H1 (cell line): Measurements from ENCODE around the gene IL21R. TPM values are rescaled to one million over a fixed set of nuclear protein-coding genes. Genes with fewer than 3 reads are reported as not detected.

Experiments used
- CTCF ChIA-PET: fragments of 300-600 bp; sonication (Branson Sonifier 250); formaldehyde crosslinking; loops from one replicate; lab custom pipeline; 2021; ENCODE audit not compliant: partially characterized antibody; lab: Charles Lee
- POLR2A ChIA-PET: fragments of 300-600 bp; sonication (Branson Sonifier 250); formaldehyde crosslinking; loops from one replicate; lab custom pipeline; 2021; ENCODE audit warnings: inconsistent platforms; ENCODE audit not compliant: partially characterized antibody; lab: Charles Lee
- DNase-seq, 2 experiments: peaks; one replicate each; pipeline versions ENCODE4 v3.0.0 to v3.0.0-alpha.2; 2010 to 2022; ENCODE audit warnings: low spot score in 2 of 2, low read depth in 1 of 2, mixed read lengths in 1 of 2
- FAIRE-seq: peaks from 2 replicates; lab custom pipeline; 2011; peaks lifted over from hg19 to GRCh38; lab: Jason Lieb, UNC
- H2AFZ ChIP-seq: 2 replicates; pipeline ENCODE4 v1.8.1; 2012; ENCODE audit warnings: low read length, inconsistent platforms
- H2AK5ac ChIP-seq: 2 replicates; pipeline ENCODE4 v1.6.1; 2013; ENCODE audit warnings: low read depth, low read length
- H2BK120ac ChIP-seq: replicated peaks from 2 replicates; pipeline ENCODE3; 2013; ENCODE audit warnings: low read depth, low read length, inconsistent platforms
- H2BK12ac ChIP-seq: 2 replicates; pipeline ENCODE4 v1.6.1; 2013; ENCODE audit warnings: low read depth, low read length
- H2BK15ac ChIP-seq: 2 replicates; pipeline ENCODE4 v1.6.1; 2013; ENCODE audit warnings: low read length
- H2BK20ac ChIP-seq: 2 replicates; pipeline ENCODE4 v1.6.1; 2013; ENCODE audit warnings: low read length
- H2BK5ac ChIP-seq: 2 replicates; pipeline ENCODE4 v1.6.1; 2013; ENCODE audit warnings: low read depth, low read length
- H3K14ac ChIP-seq: 2 replicates; pipeline ENCODE4 v1.6.1; 2013; ENCODE audit warnings: inconsistent platforms; ENCODE audit not compliant: insufficient read length
- H3K18ac ChIP-seq: 2 replicates; pipeline ENCODE4 v1.6.1; 2013; ENCODE audit warnings: low read length; ENCODE audit errors: extremely low read depth
- H3K23ac ChIP-seq: 2 replicates; pipeline ENCODE4 v1.6.1; 2013; ENCODE audit warnings: inconsistent platforms; ENCODE audit not compliant: insufficient read length
- H3K23me2 ChIP-seq: 2 replicates; pipeline ENCODE4 v1.6.1; 2013; ENCODE audit warnings: low read depth, low read length
- H3K27ac ChIP-seq: 2 replicates; pipeline ENCODE4 v1.6.1; 2011; ENCODE audit warnings: low read depth, low read length, inconsistent platforms
- H3K27me3 ChIP-seq, 4 experiments: replicated peaks in 1 of 4; 1 replicate in 1 of 4; 2 replicates in 3 of 4; pipeline versions ENCODE4 v1.6.1 to v1.8.1; 2011 to 2013; ENCODE audit warnings: low read length in 3 of 4, mild to moderate bottlenecking in 3 of 4, inconsistent platforms in 2 of 4, mixed read lengths in 2 of 4, moderate library complexity in 1 of 4; ENCODE audit not compliant: control insufficient read depth in 3 of 4, insufficient read depth in 3 of 4; ENCODE audit errors: extremely low read depth in 1 of 4
- H3K36me3 ChIP-seq, 4 experiments: 2 replicates each; pipeline versions ENCODE4 v1.6.1 to v1.8.1; 2011 to 2013; ENCODE audit warnings: mild to moderate bottlenecking in 4 of 4, low read length in 3 of 4, moderate library complexity in 2 of 4, control low read depth in 1 of 4, inconsistent platforms in 1 of 4; ENCODE audit not compliant: insufficient read depth in 4 of 4, control insufficient read depth in 2 of 4
- H3K4ac ChIP-seq: replicated peaks from 2 replicates; pipeline ENCODE3; 2013; ENCODE audit warnings: low read length, low read depth, mixed read lengths, inconsistent platforms; ENCODE audit not compliant: insufficient read length
- H3K4me1 ChIP-seq, 4 experiments: replicated peaks in 1 of 4; 1 replicate in 1 of 4; 2 replicates in 3 of 4; pipeline versions ENCODE4 v1.6.1 to v1.8.1; 2011 to 2013; ENCODE audit warnings: low read length in 3 of 4, inconsistent platforms in 2 of 4, mixed read lengths in 1 of 4; ENCODE audit not compliant: insufficient read depth in 4 of 4, control insufficient read depth in 3 of 4
- H3K4me2 ChIP-seq, 2 experiments: 2 replicates each; pipeline versions ENCODE4 v1.6.1 to v1.8.1; 2011 to 2013; ENCODE audit warnings: low read depth in 2 of 2, low read length in 2 of 2, control low read depth in 1 of 2, inconsistent platforms in 1 of 2, mild to moderate bottlenecking in 1 of 2; ENCODE audit not compliant: insufficient read depth in 1 of 2
- H3K4me3 ChIP-seq, 4 experiments: fragments of 200-600, 300-600 bp in 1 of 4; sonication (generic), shearing (Covaris generic), sonication (Bioruptor Twin) in 1 of 4; 2 replicates each; pipeline versions ENCODE4 v1.5.1 to v1.8.1; 2011 to 2016; ENCODE audit warnings: low read length in 4 of 4, low read depth in 3 of 4, control low read depth in 2 of 4, inconsistent platforms in 2 of 4, mild to moderate bottlenecking in 2 of 4, mixed read lengths in 1 of 4, moderate library complexity in 1 of 4; ENCODE audit not compliant: insufficient read depth in 2 of 4; ENCODE audit errors: extremely low read depth in 1 of 4
- H3K56ac ChIP-seq: replicated peaks from 2 replicates; pipeline ENCODE3; 2013; ENCODE audit warnings: low read depth, mild to moderate bottlenecking, mixed read lengths, low read length, inconsistent platforms; ENCODE audit not compliant: insufficient read length
- H3K79me1 ChIP-seq: 2 replicates; pipeline ENCODE4 v1.6.1; 2013; ENCODE audit warnings: low read depth, low read length, control low read depth
- H3K79me2 ChIP-seq, 2 experiments: 2 replicates each; pipeline versions ENCODE4 v1.6.1 to v1.8.1; 2012 to 2013; ENCODE audit warnings: low read length in 2 of 2, mild to moderate bottlenecking in 2 of 2, inconsistent platforms in 1 of 2; ENCODE audit not compliant: insufficient read depth in 2 of 2, control insufficient read depth in 1 of 2
- H3K9ac ChIP-seq, 4 experiments: replicated peaks in 1 of 4; 1 replicate in 1 of 4; 2 replicates in 3 of 4; pipeline versions ENCODE4 v1.6.1 to v1.8.1; 2011 to 2013; ENCODE audit warnings: low read depth in 3 of 4, low read length in 3 of 4, control low read depth in 2 of 4, mild to moderate bottlenecking in 2 of 4, moderate library complexity in 2 of 4, inconsistent platforms in 1 of 4; ENCODE audit errors: extremely low read depth in 1 of 4
- H3K9me3 ChIP-seq, 2 experiments: 2 replicates each; pipeline versions ENCODE4 v1.6.1 to v1.8.1; 2012 to 2013; ENCODE audit warnings: mild to moderate bottlenecking in 2 of 2, moderate library complexity in 2 of 2, control low read depth in 1 of 2, inconsistent platforms in 1 of 2, low read depth in 1 of 2, low read length in 1 of 2, mixed read lengths in 1 of 2; ENCODE audit not compliant: insufficient read depth in 2 of 2
- H4K20me1 ChIP-seq, 2 experiments: replicated peaks in 1 of 2; 2 replicates each; pipeline versions ENCODE3 to v1.8.1; 2011 to 2013; ENCODE audit warnings: inconsistent platforms in 2 of 2, low read length in 2 of 2, mild to moderate bottlenecking in 1 of 2; ENCODE audit not compliant: insufficient read depth in 2 of 2, control insufficient read depth in 1 of 2
- H4K5ac ChIP-seq: 2 replicates; pipeline ENCODE4 v1.6.1; 2013; ENCODE audit warnings: low read length, low read depth, mixed read lengths, inconsistent platforms; ENCODE audit not compliant: insufficient read length
- H4K8ac ChIP-seq: 2 replicates; pipeline ENCODE4 v1.8.0; 2013; ENCODE audit warnings: mild to moderate bottlenecking, moderate library complexity, low read length, inconsistent platforms; ENCODE audit not compliant: insufficient read depth; ENCODE audit errors: extremely low read depth
- H4K91ac ChIP-seq: replicated peaks from 2 replicates; pipeline ENCODE3; 2013; ENCODE audit warnings: low read length, mixed read lengths, inconsistent platforms; ENCODE audit not compliant: insufficient read length
- ATF2 ChIP-seq: IDR thresholded peaks from 2 replicates; pipeline ENCODE4 v1.6.1; 2012; ENCODE audit warnings: low read length, inconsistent platforms
- BCL11A ChIP-seq, 2 experiments: IDR thresholded peaks; one replicate each; pipeline ENCODE4 v1.6.1; 2011; ENCODE audit warnings: low read depth in 2 of 2, low read length in 2 of 2, mild to moderate bottlenecking in 2 of 2
- E2F6 ChIP-seq: IDR thresholded peaks from 2 replicates; pipeline ENCODE4 v1.6.1; 2012; ENCODE audit warnings: inconsistent platforms
- NANOG ChIP-seq: IDR thresholded peaks from 2 replicates; pipeline ENCODE4 v1.6.1; 2011; ENCODE audit warnings: low read length, low read depth, mild to moderate bottlenecking, inconsistent platforms; ENCODE audit not compliant: insufficient read depth, poor library complexity, severe bottlenecking
- WGBS, 2 experiments: shearing (Covaris generic) in 1 of 2; methylation state at CpG; one replicate each; pipeline versions ENCODE4 v1.1.6 to v1.1.7; 2013 to 2015; ENCODE audit warnings: low lambda C conversion rate in 2 of 2, mixed read lengths in 2 of 2, inconsistent platforms in 1 of 2, low coverage in 1 of 2, missing lambda C conversion rate in 1 of 2; ENCODE audit not compliant: insufficient replicate concordance in 2 of 2, insufficient coverage in 1 of 2, insufficient read length in 1 of 2; ENCODE audit errors: extremely low coverage in 1 of 2, missing lambda C conversion rate in 1 of 2; 5-methylcytosine and 5-hydroxymethylcytosine counted together
- polyA plus RNA-seq, 7 experiments: library from polyadenylated mRNA; depleted of rRNA in 3 of 7; stranded (reverse) in 5 of 7; unstranded in 2 of 7; fragments of >200 nt in 5 of 7; fragments of 200-250 nt in 2 of 7; gene quantifications; 1 replicate in 5 of 7; 2 replicates in 1 of 7; 4 replicates in 1 of 7; pipeline versions ENCODE4 v1.2.1 to v1.2.3, GENCODE V29; 2011 to 2013; ENCODE audit warnings: missing spikeins in 2 of 7, mixed read lengths in 2 of 7
- total RNA-seq: library from RNA; stranded (reverse); fragmentation: NEBNext Ultra II Directional; extraction: Animal tissue kit (Norgen Biotek cat#: 25700); gene quantifications from 2 replicates; pipeline ENCODE4 v1.2.1, GENCODE V29; 2021
- TF ChIP-seq, protein P1 (sequence below): IDR thresholded peaks from 2 replicates; pipeline ENCODE4 v1.6.1; 2011; ENCODE audit warnings: low read depth, mild to moderate bottlenecking, low read length; ENCODE audit not compliant: insufficient read depth

The IL21R gene
- total and polyA plus RNA-seq, 2 of the 8 experiments (the other 6 are each of a cell fraction or from before 2014, with no cell fraction given): 0.34 to 0.70 TPM

GRCh38 chr16:27398894-27399853 lies 2.8 kb upstream of the IL21R start:
- Histone ChIP-seq H2BK15ac (no peak overlapping the region), H3K27me3 (no peaks in the 10 kb centered on the region; a peak in 1 of 7 replicates), H3K23me2 (no peaks in the 10 kb centered on the region), H3K4me3 (no peak overlapping the region), H3K23ac (no peak overlapping the region), H3K79me2 (no peaks in the 10 kb centered on the region), H2AK5ac (no peak overlapping the region), H3K4ac (peak overlapping the region; percentile 1), H2BK120ac (no peak overlapping the region), H4K5ac (no peak overlapping the region), H3K4me1 (no peaks in the 10 kb centered on the region; a peak in 1 of 7 replicates), H3K9ac (no peak overlapping the region), H2BK5ac (0 out of 2 replicates have a peak overlapping the region, but pooled peaks have one; percentile 16), H4K91ac (no peak overlapping the region), H2AFZ (no peak overlapping the region), H3K79me1 (no peaks in the 10 kb centered on the region), H3K9me3 (no peaks in the 10 kb centered on the region), H4K8ac (no peak overlapping the region; the same call in 1 of the 2 replicates), H3K14ac (no peak overlapping the region), H4K20me1 (no peaks in the 10 kb centered on the region), H3K36me3 (no peaks in the 10 kb centered on the region), H2BK20ac (no peak overlapping the region), H2BK12ac (no peak overlapping the region), H3K27ac (no peak overlapping the region), H3K4me2 (no peak overlapping the region), H3K18ac (no peak overlapping the region), H3K56ac (no peak overlapping the region)
- TF ChIP-seq E2F6: no peak
- TF ChIP-seq, protein P1, sequence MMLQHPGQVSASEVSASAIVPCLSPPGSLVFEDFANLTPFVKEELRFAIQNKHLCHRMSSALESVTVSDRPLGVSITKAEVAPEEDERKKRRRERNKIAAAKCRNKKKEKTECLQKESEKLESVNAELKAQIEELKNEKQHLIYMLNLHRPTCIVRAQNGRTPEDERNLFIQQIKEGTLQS: no peak
- no peak for TF ChIP-seq ATF2
- no peak for TF ChIP-seq NANOG
- TF ChIP-seq BCL11A (IDR thresholded peaks at IDR 0.05; ENCODE audit: low read depth in 2 of 2, low read length in 2 of 2): no peak
- WGBS, 2 experiments: 90% methylated on average over 8 of the region's 8 CpGs; no CpG with 5 or more reads in 1 of the 2 experiments
- DNase-seq (no peak), FAIRE-seq (no peak)
- ChIA-PET POLR2A (interaction anchor here (0.8 kb wide), 1 partner anchor 65 kb away, joined by 3 read pairs; no protein-coding TSS in a partner anchor), CTCF (interaction anchor here (1.5 to 1.9 kb wide), 2 partner anchors 27 to 31 kb away, joined by 3 to 4 read pairs; no protein-coding TSS in a partner anchor)
